ENCODE results near the gene NT5C3A. TPM values are rescaled to one million over a fixed set of nuclear protein-coding genes. Genes with fewer than 3 reads are reported as not detected.

The NT5C3A gene
- total and polyA plus RNA-seq, 2 of the 13 experiments (the other 11 are each of a cell fraction or from before 2014, with no cell fraction given) = 16.9 to 34.0 TPM

GRCh38 chr7:33062023-33062781 is at the start of gene NT5C3A (continued):
- TF ChIP-seq RCOR2 (CRISPR knock-in tag; IDR thresholded peaks at IDR 0.05) = no peak
- peak; percentile 51; the same call in 1 of the 2 replicates for TF ChIP-seq ZNF230 (CRISPR knock-in tag; IDR thresholded peaks at IDR 0.05)
- no peak for TF ChIP-seq MTA3 (CRISPR knock-in tag; IDR thresholded peaks at IDR 0.05)
- TF ChIP-seq SOX5 (CRISPR knock-in tag; IDR thresholded peaks at IDR 0.05; ENCODE audit: borderline replicate concordance) = no peak
- no peak; the same call in 1 of the 2 replicates for TF ChIP-seq ZNF501 (CRISPR knock-in tag; IDR thresholded peaks at IDR 0.05)
- TF ChIP-seq EEA1 (CRISPR knock-in tag; IDR thresholded peaks at IDR 0.05; ENCODE audit: borderline replicate concordance) = no peak; the same call in 1 of the 2 replicates
- TF ChIP-seq FOXK2 (IDR thresholded peaks at IDR 0.05) = no peak
- no peak for TF ChIP-seq ZNF530 (CRISPR knock-in tag; IDR thresholded peaks at IDR 0.05; ENCODE audit: low read depth)
- no peak for TF ChIP-seq ZNF136 (CRISPR knock-in tag; IDR thresholded peaks at IDR 0.05; ENCODE audit: low read depth)
- TF ChIP-seq MXD3 (CRISPR knock-in tag; IDR thresholded peaks at IDR 0.05) = peak; percentile 46; the same call in 1 of the 2 replicates
- TF ChIP-seq ZFX (CRISPR knock-in tag; IDR thresholded peaks at IDR 0.05; ENCODE audit: low read depth) = no peak
- TF ChIP-seq SNAPC5 (CRISPR knock-in tag; IDR thresholded peaks at IDR 0.05; ENCODE audit: borderline replicate concordance) = no peak
- 0 out of 2 replicates have a peak, but pooled peaks have one; percentile 21 for TF ChIP-seq THAP7 (CRISPR knock-in tag; IDR thresholded peaks at IDR 0.05)
- TF ChIP-seq ZNF343 (CRISPR knock-in tag; IDR thresholded peaks at IDR 0.05) = peak; percentile 95
- TF ChIP-seq SRSF4 (IDR thresholded peaks at IDR 0.05; ENCODE audit: low read depth, low read length, poor library complexity, severe bottlenecking) = no peak
- no peak for TF ChIP-seq ZNF629 (CRISPR knock-in tag; conservative IDR thresholded peaks at IDR 0.05)
- no peak for TF ChIP-seq SRSF9 (IDR thresholded peaks at IDR 0.05; ENCODE audit: borderline replicate concordance, insufficient read depth, low read depth, low read length, poor library complexity, severe bottlenecking)
- 0 out of 2 replicates have a peak, but pooled peaks have one; percentile 35 for TF ChIP-seq ZNF234 (CRISPR knock-in tag; conservative IDR thresholded peaks at IDR 0.05)
- TF ChIP-seq PAX8 (CRISPR knock-in tag; IDR thresholded peaks at IDR 0.05; ENCODE audit: borderline replicate concordance) = no peak
- TF ChIP-seq ZNF776 (CRISPR knock-in tag; IDR thresholded peaks at IDR 0.05) = peak; percentile 32; the same call in 1 of the 2 replicates
- no peak for TF ChIP-seq SP4 (CRISPR knock-in tag; IDR thresholded peaks at IDR 0.05)
- TF ChIP-seq TFE3 (CRISPR knock-in tag; IDR thresholded peaks at IDR 0.05) = 0 out of 2 replicates have a peak, but pooled peaks have one; percentile 6
- TF ChIP-seq ZNF337 (CRISPR knock-in tag; IDR thresholded peaks at IDR 0.05; ENCODE audit: borderline replicate concordance, low read depth) = no peak
- TF ChIP-seq ZHX1 (CRISPR knock-in tag; IDR thresholded peaks at IDR 0.05; ENCODE audit: low read depth) = no peak
- TF ChIP-seq ZIK1 (CRISPR knock-in tag; IDR thresholded peaks at IDR 0.05; ENCODE audit: borderline replicate concordance, low read depth) = no peak

Measured in HepG2 (cell line).